Brain pericyte (primary cell): ENCODE measurements around the gene NAALADL2.
"Not testable (repeated sequence)": the region's sequence is repeated elsewhere in the genome, so short reads cannot be mapped to it uniquely, and the experiment has no call there.

Experiments
- DNase-seq: peaks from one replicate; pipeline ENCODE4 v3.0.0-alpha.2; 2012; ENCODE audit warnings: low read depth, low spot score

Gene NAALADL2

DNA sequence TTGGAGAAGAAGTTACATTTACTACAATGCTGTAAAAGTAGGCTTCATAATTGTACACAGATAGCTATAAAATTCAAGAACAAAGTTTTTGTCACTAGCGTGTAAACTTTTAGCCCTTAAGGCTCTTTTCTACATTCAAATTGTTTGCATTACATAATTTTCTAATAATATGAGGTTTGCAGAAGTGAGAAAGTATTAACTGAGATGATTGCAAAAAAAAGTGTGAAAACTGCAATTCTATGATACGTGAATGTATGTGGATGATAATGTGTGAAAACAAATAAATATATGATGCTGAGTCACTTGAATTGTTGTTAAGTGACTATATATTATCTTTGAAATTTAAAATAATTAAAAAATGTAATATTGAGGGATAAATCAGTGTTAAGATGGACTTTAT lies 557.5 kb downstream of the NAALADL2 start:
- no peak for DNase-seq

DNA sequence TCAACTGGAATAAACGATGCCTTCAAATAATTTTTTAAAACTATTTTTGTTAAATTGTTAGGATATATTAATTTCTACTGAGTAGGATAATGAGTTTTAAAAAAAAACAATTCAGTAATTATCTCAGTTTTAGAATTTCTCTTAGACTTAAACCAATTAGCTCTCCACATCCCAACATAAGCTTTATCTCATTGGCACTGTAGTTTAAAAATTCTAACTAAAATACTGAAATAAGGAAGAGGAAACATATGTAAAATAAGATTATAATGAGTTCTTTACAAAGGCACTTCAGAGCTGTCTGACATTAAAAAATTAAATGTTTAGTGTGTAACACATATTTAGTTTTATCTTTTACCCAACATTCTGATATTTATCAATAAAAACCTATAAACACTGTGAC lies 558.3 kb downstream of the NAALADL2 start:
- no peak for DNase-seq

GRCh38 chr3:175421902-175422301 lies 562.8 kb downstream of the NAALADL2 start:
- DNase-seq = no peak

DNA sequence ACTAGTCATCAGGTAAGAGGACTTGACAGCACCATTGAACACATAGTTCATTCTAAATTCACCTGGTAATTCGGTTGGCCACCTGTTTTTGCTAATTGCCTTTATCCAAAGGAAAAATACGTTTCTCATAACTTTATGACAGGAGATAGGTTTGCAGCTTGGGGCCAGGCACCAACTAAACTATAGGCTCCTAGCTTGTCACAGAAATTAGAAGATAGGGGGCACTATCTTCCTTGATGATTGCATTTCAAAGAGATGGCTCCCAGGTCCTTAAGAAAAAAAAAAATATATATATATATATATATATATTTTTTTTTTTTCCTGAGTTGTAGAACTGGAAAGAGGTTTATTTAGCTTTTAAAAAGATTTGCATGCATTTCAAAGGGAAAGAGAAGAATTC lies 563.6 kb downstream of the NAALADL2 start:
- DNase-seq = no peak

- DNase-seq = not testable (repeated sequence)
These were observed 564.7 kb downstream of the NAALADL2 start for GRCh38 chr3:175423848-175424247.

DNA sequence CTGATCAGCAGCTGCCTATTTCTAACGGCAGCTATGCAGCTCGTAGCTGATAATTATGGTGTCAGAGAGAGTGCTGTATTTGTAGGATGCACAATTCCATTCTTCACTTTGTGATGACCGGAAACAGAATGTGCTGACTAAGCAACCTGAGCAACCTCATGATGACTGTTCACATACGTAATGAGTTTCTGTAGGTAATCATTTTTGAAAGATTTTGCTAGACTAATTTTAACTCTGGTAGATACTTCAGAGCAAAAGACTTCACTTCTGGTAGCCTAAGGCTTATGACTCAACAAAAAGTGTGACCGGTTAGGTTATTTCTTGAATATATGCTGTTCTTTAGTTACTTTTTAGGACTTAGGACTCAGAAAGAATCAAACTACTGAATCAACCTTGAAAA lies 567.7 kb downstream of the NAALADL2 start:
- no peak for DNase-seq

DNA sequence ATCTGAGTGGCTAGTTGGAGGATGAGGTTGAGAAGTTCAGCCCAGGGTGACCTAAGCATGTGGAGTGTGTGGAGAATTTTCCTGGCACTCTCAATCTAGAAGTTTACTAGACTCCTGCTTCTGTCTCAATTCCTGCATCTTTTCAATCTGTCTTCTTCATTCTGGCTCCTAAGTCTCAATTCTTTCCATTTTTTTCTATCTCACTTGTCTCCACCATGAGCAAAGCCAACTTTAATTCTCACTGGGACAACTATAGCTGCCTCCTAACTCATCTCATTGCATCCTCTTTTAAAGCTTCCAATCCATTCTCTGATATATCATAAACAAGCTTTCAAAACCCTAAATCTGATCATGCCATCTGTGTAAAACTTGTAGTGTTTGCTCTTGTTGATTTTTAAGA lies 569.3 kb downstream of the NAALADL2 start:
- no peak for DNase-seq

DNA sequence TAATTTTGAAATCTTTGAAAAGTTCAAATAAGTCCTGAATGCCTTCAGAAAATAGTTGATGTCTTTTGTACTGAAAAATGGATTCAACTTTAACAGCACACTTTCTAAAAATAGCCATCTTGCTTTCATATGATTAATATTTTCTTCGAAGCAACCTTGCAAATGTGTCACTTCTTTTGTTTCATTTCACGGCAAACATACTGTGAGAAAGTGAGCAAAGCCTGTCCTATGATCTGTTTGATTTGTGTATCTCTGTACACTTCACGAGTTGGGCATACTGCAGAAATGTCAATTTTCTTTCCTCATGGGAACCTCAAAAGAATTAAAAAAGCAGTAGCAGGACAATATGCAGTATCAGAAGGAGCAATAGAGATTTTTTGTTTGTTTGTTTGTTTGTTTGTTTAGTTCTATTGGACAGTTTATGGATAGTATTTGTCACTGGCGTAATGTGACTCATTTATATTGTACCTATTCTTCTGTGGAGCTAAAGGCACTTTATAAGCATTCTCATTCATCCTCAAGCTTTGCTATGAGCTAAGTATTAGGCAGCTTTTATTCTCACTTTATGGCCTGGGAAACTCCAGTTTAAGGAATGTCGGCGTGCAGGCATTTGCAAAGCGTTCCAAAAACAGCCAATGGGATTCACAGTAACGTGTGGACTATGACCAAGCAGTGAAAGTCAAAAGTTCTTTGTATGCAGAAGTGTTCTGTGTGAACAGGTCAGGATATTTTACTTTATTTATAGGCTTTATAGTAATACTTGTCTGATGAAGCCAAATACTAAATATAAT lies 572.0 kb downstream of the NAALADL2 start:
- DNase-seq = no peak

DNA sequence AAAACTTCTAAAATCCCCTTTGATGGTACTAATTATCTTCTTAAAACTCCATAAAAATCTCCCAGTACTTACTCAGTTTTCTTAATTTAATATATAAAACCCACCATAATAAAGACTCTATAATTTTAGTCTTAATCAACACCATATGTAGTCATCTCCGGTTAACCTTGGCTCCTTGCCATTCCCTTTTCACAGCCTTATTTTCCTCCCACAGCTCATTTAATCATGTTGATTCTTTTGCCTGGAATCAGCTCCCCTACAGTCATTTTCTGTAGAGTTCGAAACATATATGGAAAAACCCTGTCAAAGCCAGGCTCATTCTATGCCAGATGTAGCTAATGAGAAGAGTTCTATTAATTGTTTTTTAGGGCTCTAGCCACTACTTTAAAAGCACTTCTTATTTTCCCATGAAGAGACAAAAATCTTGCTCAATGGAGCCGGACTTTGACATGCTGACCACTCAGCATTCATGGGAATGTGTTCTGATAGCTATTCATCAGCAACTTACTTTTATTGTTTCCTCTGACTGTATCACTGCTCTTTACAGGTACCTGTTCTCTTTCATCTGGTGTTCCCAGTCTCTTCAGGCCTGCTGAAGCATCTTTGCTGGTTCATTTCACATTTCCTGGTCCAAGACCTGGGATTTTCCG lies 573.4 kb downstream of the NAALADL2 start:
- no peak for DNase-seq

DNA sequence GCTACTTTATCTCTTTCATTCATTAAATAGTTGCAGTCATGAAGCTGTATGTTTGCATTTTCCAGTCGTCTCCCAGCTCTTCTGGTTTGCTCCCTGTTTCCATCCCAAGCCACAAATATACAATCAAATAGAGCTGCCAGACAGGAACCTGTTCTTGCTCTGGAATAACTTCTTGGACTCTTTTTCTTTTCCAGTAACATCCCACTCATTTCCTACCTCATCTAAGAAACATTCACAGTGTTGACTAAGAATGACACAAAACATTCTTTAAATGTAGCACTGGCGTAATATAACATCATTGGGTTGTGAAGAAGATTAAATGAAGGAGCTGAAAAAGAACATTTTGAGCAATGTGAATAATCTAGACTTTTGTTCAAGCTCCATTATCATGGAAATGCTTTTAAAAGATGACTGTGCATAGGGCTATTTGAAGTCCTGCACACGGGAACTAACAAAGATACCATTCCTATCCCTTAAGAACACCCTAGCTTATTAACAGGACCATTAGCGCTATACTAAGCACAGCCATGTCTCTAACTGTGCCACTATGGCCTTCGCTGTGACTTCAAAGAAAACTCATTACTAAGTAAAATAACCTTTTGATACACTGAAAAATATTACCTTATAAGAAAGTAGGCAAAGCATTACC lies 574.0 kb downstream of the NAALADL2 start:
- DNase-seq = no peak

DNA sequence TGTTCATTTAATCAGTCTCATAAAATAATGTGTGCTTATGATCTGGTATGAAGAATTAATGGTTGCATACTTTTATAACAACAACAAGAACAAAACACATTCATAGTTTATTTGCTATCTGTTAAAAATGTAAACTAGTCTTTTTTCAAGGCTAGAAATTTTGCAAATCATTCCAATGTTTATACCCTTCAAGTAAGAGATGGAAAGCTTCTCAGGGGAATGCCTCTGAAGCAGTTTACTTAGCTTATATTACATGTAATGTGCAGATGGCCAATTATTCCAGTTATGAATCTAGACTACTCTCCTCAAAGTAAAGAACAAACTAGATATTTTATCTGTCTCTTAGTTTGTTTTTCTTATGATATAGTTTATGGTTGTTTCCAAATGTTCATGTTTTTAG lies 575.4 kb downstream of the NAALADL2 start:
- DNase-seq = no peak

GRCh38 chr3:175443682-175444081 lies 584.5 kb downstream of the NAALADL2 start:
- no peak for DNase-seq

DNA sequence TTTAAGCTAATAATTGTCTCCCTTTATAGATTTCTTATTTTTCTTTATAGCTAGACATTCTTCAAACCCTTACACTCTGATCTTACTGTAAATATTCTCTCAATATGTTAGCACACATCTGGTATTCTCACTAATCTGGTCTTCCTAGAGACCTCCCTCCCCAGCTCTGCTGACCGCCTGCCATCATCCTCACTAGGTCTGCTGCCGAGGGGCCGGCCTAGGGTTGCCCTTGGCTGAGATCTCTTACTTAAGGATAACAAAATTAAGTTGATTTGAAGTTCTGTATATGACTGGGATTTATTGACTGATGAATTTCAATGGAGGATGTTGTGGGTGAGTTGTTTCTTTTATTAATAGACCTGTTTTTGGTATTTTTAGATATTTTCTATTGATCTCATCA lies 586.6 kb downstream of the NAALADL2 start:
- DNase-seq = no peak

DNA sequence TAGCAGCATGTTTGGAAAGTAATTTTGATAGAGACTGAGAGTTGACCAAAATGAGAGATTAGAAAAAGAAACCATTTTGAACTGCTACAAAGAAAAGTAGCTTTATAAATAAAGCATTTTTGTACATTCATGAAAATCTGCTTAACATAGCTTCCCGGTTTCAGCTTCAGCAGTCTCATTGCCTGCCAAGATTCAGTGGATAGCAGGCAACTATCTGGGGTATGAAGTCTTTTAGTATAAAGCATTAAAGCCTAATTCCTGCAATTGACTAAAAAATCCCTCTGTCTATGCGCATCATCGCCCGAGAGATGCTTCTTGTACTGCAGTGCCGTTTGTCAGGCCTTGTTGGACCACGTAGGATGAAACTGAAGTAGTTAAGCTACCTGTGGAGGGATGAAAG lies 588.4 kb downstream of the NAALADL2 start:
- no peak for DNase-seq

- DNase-seq = no peak
These were observed 594.2 kb downstream of the NAALADL2 start for GRCh38 chr3:175453361-175453760.

GRCh38 chr3:175456466-175456865 lies 597.3 kb downstream of the NAALADL2 start:
- DNase-seq = no peak

- no peak for DNase-seq
These were observed 598.2 kb downstream of the NAALADL2 start for GRCh38 chr3:175457301-175457700.

GRCh38 chr3:175460849-175461399 lies 601.8 kb downstream of the NAALADL2 start:
- not testable (repeated sequence) for DNase-seq

DNA sequence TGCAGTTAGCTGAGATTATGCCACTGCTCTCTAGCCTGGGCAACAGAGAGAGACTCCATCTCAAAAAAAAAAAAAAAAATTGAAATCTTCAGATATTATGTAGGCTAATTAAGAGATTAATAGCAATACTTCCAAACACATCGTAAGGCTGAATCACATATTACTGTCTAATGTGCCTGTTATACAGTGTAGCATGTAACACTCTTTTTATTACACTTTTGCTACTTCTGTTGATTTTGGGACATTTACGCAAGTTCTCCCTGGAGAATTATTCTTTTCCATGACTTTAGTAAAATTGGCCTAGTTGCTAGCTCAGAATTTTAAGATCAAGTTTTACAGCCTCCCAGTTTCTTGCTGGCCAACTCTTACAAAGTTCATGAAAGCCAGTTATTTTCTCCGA lies 605.2 kb downstream of the NAALADL2 start:
- DNase-seq = no peak

DNA sequence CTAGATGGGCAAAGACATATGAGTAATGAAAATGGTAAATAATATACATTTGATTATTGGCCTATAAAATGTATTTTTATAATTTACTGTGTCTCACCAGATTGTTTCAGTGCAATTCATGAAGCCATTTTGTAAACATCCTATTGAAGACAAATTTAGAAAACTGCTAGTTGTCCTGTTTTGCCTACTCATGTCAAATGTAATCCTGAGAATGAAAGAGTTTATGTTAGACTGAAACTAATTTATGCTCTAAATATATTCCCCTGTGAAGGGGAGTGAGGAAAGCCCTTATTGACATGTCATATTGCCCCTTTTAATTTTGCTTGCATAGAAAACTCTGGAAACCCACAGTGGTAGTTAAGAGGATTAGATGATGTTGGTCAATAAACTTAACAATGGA lies 610.0 kb downstream of the NAALADL2 start:
- DNase-seq = no peak

- no peak for DNase-seq
These were observed 616.6 kb downstream of the NAALADL2 start for GRCh38 chr3:175475765-175476164.

DNA sequence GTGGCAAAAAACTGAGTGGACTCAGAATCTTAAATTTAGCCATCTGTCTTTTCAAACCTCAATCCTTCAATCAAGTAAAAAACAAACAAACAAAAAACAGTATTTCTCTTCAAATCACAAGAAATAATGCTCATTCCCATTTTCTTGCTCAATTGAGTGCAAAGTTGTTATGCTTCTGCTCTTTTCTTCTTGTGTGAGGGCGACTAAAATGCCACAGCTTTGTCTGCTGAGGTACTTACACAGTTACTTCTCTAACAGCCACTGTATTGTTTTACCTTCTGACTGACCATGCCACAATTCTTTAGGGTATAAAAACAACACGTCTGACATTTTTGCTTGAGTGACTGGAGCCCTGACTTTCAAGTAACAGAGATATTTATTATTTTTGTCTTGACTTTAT lies 617.4 kb downstream of the NAALADL2 start:
- DNase-seq = no peak
